HepG2 (cell line): Measurements from ENCODE around the gene SNAPIN. TPM values are rescaled to one million over a fixed set of nuclear protein-coding genes. Genes with fewer than 3 reads are reported as not detected.

Experiments used
- ATAC-seq: fragments of 200-7000 bp; cut with Tn5 transposase; 3 replicates; pipeline ENCODE4 v1.9.1; 2020; ENCODE audit warnings: mild to moderate bottlenecking, moderate library complexity
- BruUV-seq: library from RNA; stranded (reverse); fragments of 400-500 nt; replicated peaks from 2 replicates; lab custom pipeline; 2021; lab: Mats Ljungman, UMichigan
- CTCF ChIA-PET: fragments of 300-600 bp; formaldehyde crosslinking; extraction: SDS; loops from one replicate; lab custom pipeline; 2021; ENCODE audit warnings: low total read pairs, inconsistent platforms, low intra/inter-chr PET ratio; lab: Yijun Ruan, JAX
- POLR2A ChIA-PET: fragments of 350-600 bp; sonication (Branson Sonifier 250); formaldehyde crosslinking; loops from one replicate; lab custom pipeline; 2020; ENCODE audit warnings: antibody characterized with exemption, inconsistent platforms; lab: Yijun Ruan, JAX
- DNase-seq: peaks from one replicate; pipeline ENCODE4 v3.0.0-alpha.2; 2015; ENCODE audit warnings: low spot score
- FAIRE-seq: peaks from 3 replicates; lab custom pipeline; 2011; peaks lifted over from hg19 to GRCh38; lab: Jason Lieb, UNC
- H2AFZ ChIP-seq: one replicate; pipeline ENCODE4 v1.6.1; 2011; ENCODE audit warnings: low read length, inconsistent platforms
- H3K27ac ChIP-seq: fragments of 300-600 bp; 3 replicates; pipeline ENCODE4 v1.8.0; 2011; ENCODE audit warnings: mixed run types, mild to moderate bottlenecking, mixed read lengths, low read length, inconsistent platforms; ENCODE audit not compliant: insufficient read depth; ENCODE audit errors: extremely low read length
- H3K27me3 ChIP-seq, 2 experiments: fragments of 200-600 bp in 1 of 2; 2 replicates in 1 of 2; 3 replicates in 1 of 2; pipeline versions ENCODE4 v1.6.0 to v1.8.0; 2011; ENCODE audit warnings: low read length in 2 of 2, mild to moderate bottlenecking in 2 of 2, moderate library complexity in 2 of 2, inconsistent platforms in 1 of 2; ENCODE audit not compliant: insufficient read depth in 2 of 2, control insufficient read depth in 1 of 2
- H3K36me3 ChIP-seq, 2 experiments: fragments of 200-600 bp in 1 of 2; replicated peaks in 1 of 2; 2 replicates in 1 of 2; 3 replicates in 1 of 2; pipeline versions ENCODE4 v1.5.1 to v1.8.0; 2011; ENCODE audit warnings: low read length in 2 of 2, inconsistent platforms in 1 of 2; ENCODE audit not compliant: insufficient read depth in 2 of 2, control insufficient read depth in 1 of 2
- H3K4me1 ChIP-seq: 2 replicates; pipeline ENCODE4 v1.5.1; 2012; ENCODE audit warnings: low read length, inconsistent platforms; ENCODE audit not compliant: insufficient read depth
- H3K4me2 ChIP-seq: 2 replicates; pipeline ENCODE4 v1.6.0; 2011; ENCODE audit warnings: low read depth, low read length, inconsistent platforms
- H3K4me3 ChIP-seq, 3 experiments: fragments of 200-600 bp in 1 of 3; sonication (generic), shearing (Covaris generic) in 1 of 3; replicated peaks in 1 of 3; 2 replicates each; pipeline ENCODE4 v1.5.1; 2011 to 2016; ENCODE audit warnings: low read length in 3 of 3, inconsistent platforms in 2 of 3, low read depth in 2 of 3, mild to moderate bottlenecking in 2 of 3, control low read depth in 1 of 3, mixed read lengths in 1 of 3; ENCODE audit not compliant: insufficient read depth in 1 of 3
- H3K79me2 ChIP-seq: one replicate; pipeline ENCODE4 v1.6.1; 2011; ENCODE audit warnings: low read length, inconsistent platforms; ENCODE audit not compliant: insufficient read depth
- H3K9ac ChIP-seq: 2 replicates; pipeline ENCODE4 v1.6.0; 2011; ENCODE audit warnings: mild to moderate bottlenecking, low read depth, low read length, inconsistent platforms; ENCODE audit not compliant: insufficient read depth
- H3K9me3 ChIP-seq: 2 replicates; pipeline ENCODE4 v1.5.1; 2012; ENCODE audit warnings: mild to moderate bottlenecking, low read length
- H4K20me1 ChIP-seq: 2 replicates; pipeline ENCODE4 v1.6.0; 2011; ENCODE audit warnings: inconsistent platforms, mild to moderate bottlenecking, low read length, moderate library complexity; ENCODE audit not compliant: insufficient read depth
- ARID2 ChIP-seq: sonication (generic); formaldehyde crosslinking; IDR thresholded peaks from 2 replicates; pipeline ENCODE4 v1.8.1; 2022; ENCODE audit warnings: mild to moderate bottlenecking, missing genetic modification reagents, borderline replicate concordance
- CEBPB ChIP-seq: IDR thresholded peaks from 2 replicates; pipeline ENCODE4 v1.6.1; 2011; ENCODE audit warnings: low read depth, low read length, improper control_type of control experiment, borderline replicate concordance
- CENPX ChIP-seq: sonication (generic); formaldehyde crosslinking; IDR thresholded peaks from 2 replicates; pipeline ENCODE4 v1.9.0; 2021; ENCODE audit warnings: mild to moderate bottlenecking, missing genetic modification reagents, moderate library complexity
- FOXA1 ChIP-seq, 2 experiments: fragments of 450-650 bp in 1 of 2; sonication (generic) in 1 of 2; formaldehyde crosslinking in 1 of 2; IDR thresholded peaks; 2 replicates each; pipeline versions ENCODE4 v1.4.0 to v1.6.1; 2016 to 2020; ENCODE audit warnings: missing genetic modification reagents in 1 of 2
- GATAD2A ChIP-seq: IDR thresholded peaks from 2 replicates; pipeline ENCODE4 v1.6.1; 2016
- HCFC1 ChIP-seq: fragments of 150-350 bp; IDR thresholded peaks from 2 replicates; pipeline ENCODE4 v1.6.1; 2014; ENCODE audit warnings: low read depth, low read length
- SAP130 ChIP-seq: IDR thresholded peaks from 2 replicates; pipeline ENCODE4 v1.6.1; 2016; ENCODE audit warnings: low read depth
- SOX6 ChIP-seq, 2 experiments: fragments of 450-650 bp in 1 of 2; sonication (generic) in 1 of 2; formaldehyde crosslinking in 1 of 2; IDR thresholded peaks; 2 replicates each; pipeline versions ENCODE4 v1.4.0 to v1.6.1; 2017 to 2020; ENCODE audit warnings: antibody characterized with exemption in 1 of 2, mild to moderate bottlenecking in 1 of 2, missing genetic modification reagents in 1 of 2
- THAP11 ChIP-seq: IDR thresholded peaks from 2 replicates; pipeline ENCODE4 v1.6.1; 2016; ENCODE audit warnings: missing biosample characterization, missing genetic modification reagents
- ZFY ChIP-seq: sonication (generic); formaldehyde crosslinking; IDR thresholded peaks from 2 replicates; pipeline ENCODE4 v1.4.0; 2020; ENCODE audit warnings: missing genetic modification reagents
- ZMYM3 ChIP-seq: sonication (generic); formaldehyde crosslinking; IDR thresholded peaks from 2 replicates; pipeline ENCODE4 v1.5.1; 2020; ENCODE audit warnings: mild to moderate bottlenecking, missing genetic modification reagents
- ZNF205 ChIP-seq: IDR thresholded peaks from 2 replicates; pipeline ENCODE4 v1.6.1; 2018; ENCODE audit warnings: missing biosample characterization, missing genetic modification reagents
- ZNF644 ChIP-seq: IDR thresholded peaks from 2 replicates; pipeline ENCODE4 v1.6.1; 2016; ENCODE audit warnings: low read depth
- WGBS: methylation state at CpG from one replicate; pipeline ENCODE4 v1.1.6; 2017; ENCODE audit warnings: low lambda C conversion rate; 5-methylcytosine and 5-hydroxymethylcytosine counted together
- in situ Hi-C: cut with HindIII; loops from 2 replicates; pipeline ENCODE4 v1.10.0; 2017; ENCODE audit warnings: low pct_unique_long_range_greater_than_20kb; ENCODE audit not compliant: extremely low pct_ligation_motif_present
- intact Hi-C: fragments of 100-400 bp; cut with micrococcal nuclease; formaldehyde crosslinking; loops from one replicate; pipeline ENCODE4 v1.10.0; 2022; ENCODE audit not compliant: unreplicated experiment
- polyA plus RNA-seq, 8 experiments: library from polyadenylated mRNA; depleted of rRNA in 3 of 8; stranded (reverse) in 7 of 8; unstranded in 1 of 8; fragments of >200 nt; fragmentation: Illumina TruSeq in 4 of 8; extraction: Trizol in 4 of 8; gene quantifications; 2 replicates each; pipeline versions ENCODE4 v1.2.1 to v1.2.3, GENCODE V29; 2011 to 2016; ENCODE audit warnings: low read depth in 4 of 8, missing spikeins in 1 of 8, mixed read lengths in 1 of 8; ENCODE audit not compliant: insufficient read depth in 1 of 8
- total RNA-seq, 5 experiments: library from RNA; depleted of rRNA; stranded (reverse); fragments of >200 nt; fragmentation: Illumina TruSeq; extraction: Trizol; gene quantifications; 2 replicates each; pipeline ENCODE4 v1.2.3, GENCODE V29; 2016; ENCODE audit warnings: low read depth in 1 of 5
- TF ChIP-seq, protein P1 (sequence below): sonication (generic); formaldehyde crosslinking; IDR thresholded peaks from 2 replicates; pipeline ENCODE4 v1.4.0; 2020; ENCODE audit warnings: mild to moderate bottlenecking, missing genetic modification reagents, borderline replicate concordance
- TF ChIP-seq, protein P2 (sequence below): sonication (generic); formaldehyde crosslinking; IDR thresholded peaks from 2 replicates; pipeline ENCODE4 v1.5.1; 2020; ENCODE audit warnings: mild to moderate bottlenecking, missing genetic modification reagents, borderline replicate concordance

Gene SNAPIN
- total and polyA plus RNA-seq, 2 of the 13 experiments (the other 11 are each of a cell fraction or from before 2014, with no cell fraction given) = 23.9 to 25.7 TPM

DNA sequence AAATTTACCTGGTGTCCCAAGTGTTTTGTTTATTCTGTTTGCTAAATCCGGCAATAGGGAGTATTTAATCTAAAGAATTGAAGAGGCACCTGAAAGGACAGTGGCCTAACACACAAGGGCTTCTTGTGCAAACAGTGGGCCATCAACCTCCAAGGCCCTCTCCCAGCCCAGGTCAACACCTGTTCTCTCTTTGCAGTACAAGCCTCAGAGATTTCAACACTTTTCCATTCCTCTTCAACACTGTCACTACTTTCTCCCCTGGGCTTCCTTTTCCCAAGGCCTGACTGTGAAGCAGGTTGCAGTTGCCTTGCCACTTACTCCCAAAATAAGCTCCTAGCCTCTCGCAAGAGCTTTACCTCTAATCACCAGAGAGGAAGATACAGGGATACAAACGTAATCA lies 3.2 kb upstream of the SNAPIN start:
- WGBS = 10% methylated on average over 3 of the region's 3 CpGs
- Histone ChIP-seq H3K27me3 (no peaks in the 10 kb centered on the region; a peak in 1 of 5 replicates), H2AFZ (no peak overlapping the region), H4K20me1 (no peaks in the 10 kb centered on the region), H3K9me3 (no peaks in the 10 kb centered on the region), H3K4me1 (peaks cover 45% of the 10 kb centered on the region), H3K9ac (no peak overlapping the region), H3K4me2 (peak overlapping the region; percentile 46), H3K4me3 (peak overlapping the region in 1 of 3 experiments; percentile 9; a peak in 1 of 6 replicates), H3K36me3 (no peaks in the 10 kb centered on the region), H3K79me2 (peaks cover 12% of the 10 kb centered on the region), H3K27ac (peak overlapping the region; percentile 7)
- BruUV-seq = no TSS peak
- intact Hi-C loops = no loop called here
- POLR2A ChIA-PET = interaction anchor here (1.0 kb wide), 1 partner anchor 21 kb away, joined by 3 read pairs; the partner anchor contains the start of gene CHTOP
- DNase-seq = peak; percentile 56
- FAIRE-seq = peak; percentile 75
- peak; percentile 35 for ATAC-seq
- CTCF ChIA-PET = no interaction called here
- in situ Hi-C loops = no loop called here
- TF ChIP-seq THAP11 (0 out of 2 replicates have a peak, but pooled peaks have one; percentile 44), ZMYM3 (CRISPR knock-in tag) (no peak), SOX6 (IDR thresholded peaks at IDR 0.05) (no peak), SOX6 (CRISPR knock-in tag; IDR thresholded peaks at IDR 0.05) (peak; percentile 34; the same call in 1 of the 2 replicates), FOXA1 (IDR thresholded peaks at IDR 0.05) (no peak), FOXA1 (CRISPR knock-in tag; IDR thresholded peaks at IDR 0.05) (peak; percentile 24; the same call in 1 of the 2 replicates), HCFC1 (no peak), ARID2 (CRISPR knock-in tag) (no peak), CENPX (CRISPR knock-in tag) (no peak), GATAD2A (CRISPR knock-in tag) (peak; percentile 54), ZNF644 (CRISPR knock-in tag) (peak; percentile 33; the same call in 1 of the 2 replicates), ZNF205 (0 out of 2 replicates have a peak, but pooled peaks have one; percentile 28), CEBPB (peak; percentile 44; the same call in 1 of the 2 replicates), SAP130 (CRISPR knock-in tag) (peak; percentile 41; the same call in 1 of the 2 replicates), ZFY (CRISPR knock-in tag) (peak; percentile 12; the same call in 1 of the 2 replicates)
- TF ChIP-seq, protein P1, sequence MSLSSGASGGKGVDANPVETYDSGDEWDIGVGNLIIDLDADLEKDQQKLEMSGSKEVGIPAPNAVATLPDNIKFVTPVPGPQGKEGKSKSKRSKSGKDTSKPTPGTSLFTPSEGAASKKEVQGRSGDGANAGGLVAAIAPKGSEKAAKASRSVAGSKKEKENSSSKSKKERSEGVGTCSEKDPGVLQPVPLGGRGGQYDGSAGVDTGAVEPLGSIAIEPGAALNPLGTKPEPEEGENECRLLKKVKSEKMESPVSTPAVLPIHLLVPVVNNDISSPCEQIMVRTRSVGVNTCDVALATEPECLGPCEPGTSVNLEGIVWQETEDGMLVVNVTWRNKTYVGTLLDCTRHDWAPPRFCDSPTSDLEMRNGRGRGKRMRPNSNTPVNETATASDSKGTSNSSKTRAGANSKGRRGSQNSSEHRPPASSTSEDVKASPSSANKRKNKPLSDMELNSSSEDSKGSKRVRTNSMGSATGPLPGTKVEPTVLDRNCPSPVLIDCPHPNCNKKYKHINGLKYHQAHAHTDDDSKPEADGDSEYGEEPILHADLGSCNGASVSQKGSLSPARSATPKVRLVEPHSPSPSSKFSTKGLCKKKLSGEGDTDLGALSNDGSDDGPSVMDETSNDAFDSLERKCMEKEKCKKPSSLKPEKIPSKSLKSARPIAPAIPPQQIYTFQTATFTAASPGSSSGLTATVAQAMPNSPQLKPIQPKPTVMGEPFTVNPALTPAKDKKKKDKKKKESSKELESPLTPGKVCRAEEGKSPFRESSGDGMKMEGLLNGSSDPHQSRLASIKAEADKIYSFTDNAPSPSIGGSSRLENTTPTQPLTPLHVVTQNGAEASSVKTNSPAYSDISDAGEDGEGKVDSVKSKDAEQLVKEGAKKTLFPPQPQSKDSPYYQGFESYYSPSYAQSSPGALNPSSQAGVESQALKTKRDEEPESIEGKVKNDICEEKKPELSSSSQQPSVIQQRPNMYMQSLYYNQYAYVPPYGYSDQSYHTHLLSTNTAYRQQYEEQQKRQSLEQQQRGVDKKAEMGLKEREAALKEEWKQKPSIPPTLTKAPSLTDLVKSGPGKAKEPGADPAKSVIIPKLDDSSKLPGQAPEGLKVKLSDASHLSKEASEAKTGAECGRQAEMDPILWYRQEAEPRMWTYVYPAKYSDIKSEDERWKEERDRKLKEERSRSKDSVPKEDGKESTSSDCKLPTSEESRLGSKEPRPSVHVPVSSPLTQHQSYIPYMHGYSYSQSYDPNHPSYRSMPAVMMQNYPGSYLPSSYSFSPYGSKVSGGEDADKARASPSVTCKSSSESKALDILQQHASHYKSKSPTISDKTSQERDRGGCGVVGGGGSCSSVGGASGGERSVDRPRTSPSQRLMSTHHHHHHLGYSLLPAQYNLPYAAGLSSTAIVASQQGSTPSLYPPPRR = 0 out of 2 replicates have a peak, but pooled peaks have one; percentile 33
- TF ChIP-seq, protein P2, sequence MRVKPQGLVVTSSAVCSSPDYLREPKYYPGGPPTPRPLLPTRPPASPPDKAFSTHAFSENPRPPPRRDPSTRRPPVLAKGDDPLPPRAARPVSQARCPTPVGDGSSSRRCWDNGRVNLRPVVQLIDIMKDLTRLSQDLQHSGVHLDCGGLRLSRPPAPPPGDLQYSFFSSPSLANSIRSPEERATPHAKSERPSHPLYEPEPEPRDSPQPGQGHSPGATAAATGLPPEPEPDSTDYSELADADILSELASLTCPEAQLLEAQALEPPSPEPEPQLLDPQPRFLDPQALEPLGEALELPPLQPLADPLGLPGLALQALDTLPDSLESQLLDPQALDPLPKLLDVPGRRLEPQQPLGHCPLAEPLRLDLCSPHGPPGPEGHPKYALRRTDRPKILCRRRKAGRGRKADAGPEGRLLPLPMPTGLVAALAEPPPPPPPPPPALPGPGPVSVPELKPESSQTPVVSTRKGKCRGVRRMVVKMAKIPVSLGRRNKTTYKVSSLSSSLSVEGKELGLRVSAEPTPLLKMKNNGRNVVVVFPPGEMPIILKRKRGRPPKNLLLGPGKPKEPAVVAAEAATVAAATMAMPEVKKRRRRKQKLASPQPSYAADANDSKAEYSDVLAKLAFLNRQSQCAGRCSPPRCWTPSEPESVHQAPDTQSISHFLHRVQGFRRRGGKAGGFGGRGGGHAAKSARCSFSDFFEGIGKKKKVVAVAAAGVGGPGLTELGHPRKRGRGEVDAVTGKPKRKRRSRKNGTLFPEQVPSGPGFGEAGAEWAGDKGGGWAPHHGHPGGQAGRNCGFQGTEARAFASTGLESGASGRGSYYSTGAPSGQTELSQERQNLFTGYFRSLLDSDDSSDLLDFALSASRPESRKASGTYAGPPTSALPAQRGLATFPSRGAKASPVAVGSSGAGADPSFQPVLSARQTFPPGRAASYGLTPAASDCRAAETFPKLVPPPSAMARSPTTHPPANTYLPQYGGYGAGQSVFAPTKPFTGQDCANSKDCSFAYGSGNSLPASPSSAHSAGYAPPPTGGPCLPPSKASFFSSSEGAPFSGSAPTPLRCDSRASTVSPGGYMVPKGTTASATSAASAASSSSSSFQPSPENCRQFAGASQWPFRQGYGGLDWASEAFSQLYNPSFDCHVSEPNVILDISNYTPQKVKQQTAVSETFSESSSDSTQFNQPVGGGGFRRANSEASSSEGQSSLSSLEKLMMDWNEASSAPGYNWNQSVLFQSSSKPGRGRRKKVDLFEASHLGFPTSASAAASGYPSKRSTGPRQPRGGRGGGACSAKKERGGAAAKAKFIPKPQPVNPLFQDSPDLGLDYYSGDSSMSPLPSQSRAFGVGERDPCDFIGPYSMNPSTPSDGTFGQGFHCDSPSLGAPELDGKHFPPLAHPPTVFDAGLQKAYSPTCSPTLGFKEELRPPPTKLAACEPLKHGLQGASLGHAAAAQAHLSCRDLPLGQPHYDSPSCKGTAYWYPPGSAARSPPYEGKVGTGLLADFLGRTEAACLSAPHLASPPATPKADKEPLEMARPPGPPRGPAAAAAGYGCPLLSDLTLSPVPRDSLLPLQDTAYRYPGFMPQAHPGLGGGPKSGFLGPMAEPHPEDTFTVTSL (CRISPR knock-in tag) = 0 out of 2 replicates have a peak, but pooled peaks have one; percentile 6
